A549 treated with dexamethasone at 1 μM for 4 hours (cell line): ENCODE data around the gene SLC8A1. TPM values are rescaled to one million over a fixed set of nuclear protein-coding genes. Genes with fewer than 3 reads are reported as not detected.

Experiments used
- total RNA-seq: library from RNA; stranded (reverse); fragments of 200-300 nt; extraction: Qiagen RNA extraction; gene quantifications from 5 replicates; pipeline ENCODE4 v1.2.3, GENCODE V29; 2022

Gene SLC8A1
- 0.17 to 0.40 TPM (median 0.31 TPM) in 5 replicates for total RNA-seq

GRCh38 chr2:40451918-40452605 lies at the start of gene SLC8A1:
SLC8A1 (minus strand) TSS chr2:40452090.

